GM21515 (cell line): ENCODE data around the gene GTPBP1.

Experiments
- ATAC-seq: cut with Tn5 transposase; IDR thresholded peaks from one replicate; pipeline ENCODE4 v1.9.1; 2021; ENCODE audit not compliant: unreplicated experiment

The GTPBP1 gene

DNA sequence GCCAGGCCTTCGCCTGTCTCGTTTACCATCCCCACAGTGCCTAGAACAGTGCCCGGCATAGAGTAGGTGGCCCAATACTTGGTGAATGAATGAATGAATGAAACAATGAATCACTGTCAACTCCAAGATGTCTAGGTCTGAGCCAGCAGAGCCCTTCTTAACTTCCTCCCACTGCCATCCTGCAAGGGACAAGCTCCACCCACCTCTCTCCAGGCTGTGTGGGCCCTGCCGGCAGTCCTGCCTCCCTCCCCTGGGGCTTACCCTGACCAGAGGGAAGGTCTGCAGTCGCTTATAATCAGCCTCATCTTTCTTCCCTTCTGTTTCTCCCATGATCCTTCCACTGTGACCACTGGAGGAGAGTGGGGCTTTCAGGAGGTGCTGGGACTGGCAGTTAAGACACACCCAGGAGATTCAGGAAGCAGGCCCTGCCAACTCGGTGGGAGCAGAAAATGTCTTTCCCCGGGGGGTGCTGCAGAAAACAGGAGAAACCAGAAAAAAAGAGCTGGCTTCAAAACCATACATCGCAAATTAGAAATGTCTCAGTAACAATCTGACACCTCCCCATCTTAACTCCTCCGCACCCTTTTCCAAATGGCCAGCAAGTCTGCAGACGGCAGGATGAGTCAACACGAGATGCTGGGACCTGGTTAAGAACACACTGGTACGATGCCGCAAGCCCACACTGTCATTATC is 76.8 kb downstream of the GTPBP1 start:
- no peak for ATAC-seq
